Gastroesophageal sphincter (tissue), 3 donors: ENCODE results near the gene LSAMP.

Experiments used
- EP300 ChIP-seq: sonication (generic); formaldehyde crosslinking; IDR thresholded peaks from one replicate; pipeline ENCODE4 v1.6.1; 2017; ENCODE audit warnings: antibody characterized with exemption, mild to moderate bottlenecking
- POLR2A ChIP-seq, 2 donors: fragments of 450-650 bp; IDR thresholded peaks; one replicate each; pipeline ENCODE4 v1.6.1; 2017; ENCODE audit warnings: antibody characterized with exemption in 2 of 2, mild to moderate bottlenecking in 2 of 2, moderate library complexity in 1 of 2
- POLR2AphosphoS5 ChIP-seq: sonication (generic); formaldehyde crosslinking; IDR thresholded peaks from one replicate; pipeline ENCODE4 v1.6.1; 2017; ENCODE audit warnings: antibody characterized with exemption
- TF ChIP-seq, protein P1 (sequence below), 4 experiments: fragments of 200-600 bp in 2 of 4; fragments of 450-650 bp in 2 of 4; sonication (generic) in 1 of 4; IDR thresholded peaks; one replicate each; pipeline ENCODE4 v1.5.1; 2017 to 2019; ENCODE audit warnings: antibody characterized with exemption in 4 of 4, mild to moderate bottlenecking in 2 of 4, moderate library complexity in 2 of 4

DNA sequence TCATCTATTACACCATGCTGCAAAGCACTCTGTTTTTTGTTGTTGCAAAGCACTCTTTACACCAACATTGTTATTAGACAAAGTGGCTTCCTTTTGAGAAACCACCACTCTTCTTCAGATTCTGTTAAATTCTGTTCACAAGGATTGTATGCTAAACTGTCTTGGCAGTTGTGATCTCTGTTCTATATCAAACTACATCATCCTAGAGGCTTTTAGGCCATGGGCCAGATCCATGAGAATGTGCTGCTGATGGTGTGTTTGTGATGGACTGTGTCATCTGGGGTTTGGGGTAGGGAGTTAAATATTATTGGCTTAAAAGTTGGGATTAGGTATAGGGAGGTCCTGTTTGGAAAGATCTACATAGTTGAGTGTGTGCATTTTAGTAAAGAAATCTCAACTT, 592.2 kb downstream of the LSAMP start:
- TF ChIP-seq, protein P1, sequence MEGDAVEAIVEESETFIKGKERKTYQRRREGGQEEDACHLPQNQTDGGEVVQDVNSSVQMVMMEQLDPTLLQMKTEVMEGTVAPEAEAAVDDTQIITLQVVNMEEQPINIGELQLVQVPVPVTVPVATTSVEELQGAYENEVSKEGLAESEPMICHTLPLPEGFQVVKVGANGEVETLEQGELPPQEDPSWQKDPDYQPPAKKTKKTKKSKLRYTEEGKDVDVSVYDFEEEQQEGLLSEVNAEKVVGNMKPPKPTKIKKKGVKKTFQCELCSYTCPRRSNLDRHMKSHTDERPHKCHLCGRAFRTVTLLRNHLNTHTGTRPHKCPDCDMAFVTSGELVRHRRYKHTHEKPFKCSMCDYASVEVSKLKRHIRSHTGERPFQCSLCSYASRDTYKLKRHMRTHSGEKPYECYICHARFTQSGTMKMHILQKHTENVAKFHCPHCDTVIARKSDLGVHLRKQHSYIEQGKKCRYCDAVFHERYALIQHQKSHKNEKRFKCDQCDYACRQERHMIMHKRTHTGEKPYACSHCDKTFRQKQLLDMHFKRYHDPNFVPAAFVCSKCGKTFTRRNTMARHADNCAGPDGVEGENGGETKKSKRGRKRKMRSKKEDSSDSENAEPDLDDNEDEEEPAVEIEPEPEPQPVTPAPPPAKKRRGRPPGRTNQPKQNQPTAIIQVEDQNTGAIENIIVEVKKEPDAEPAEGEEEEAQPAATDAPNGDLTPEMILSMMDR (IDR thresholded peaks at IDR 0.05): no peak
- TF ChIP-seq POLR2A (IDR thresholded peaks at IDR 0.05) (no peak), POLR2AphosphoS5 (no peak), EP300 (no peak)
